ENCODE measurements around the gene OTULIN. TPM values are rescaled to one million over a fixed set of nuclear protein-coding genes. Genes with fewer than 3 reads are reported as not detected.

Gene OTULIN
- total RNA-seq = 10 to 100 TPM; 71.2 to 80.7 TPM

DNA sequence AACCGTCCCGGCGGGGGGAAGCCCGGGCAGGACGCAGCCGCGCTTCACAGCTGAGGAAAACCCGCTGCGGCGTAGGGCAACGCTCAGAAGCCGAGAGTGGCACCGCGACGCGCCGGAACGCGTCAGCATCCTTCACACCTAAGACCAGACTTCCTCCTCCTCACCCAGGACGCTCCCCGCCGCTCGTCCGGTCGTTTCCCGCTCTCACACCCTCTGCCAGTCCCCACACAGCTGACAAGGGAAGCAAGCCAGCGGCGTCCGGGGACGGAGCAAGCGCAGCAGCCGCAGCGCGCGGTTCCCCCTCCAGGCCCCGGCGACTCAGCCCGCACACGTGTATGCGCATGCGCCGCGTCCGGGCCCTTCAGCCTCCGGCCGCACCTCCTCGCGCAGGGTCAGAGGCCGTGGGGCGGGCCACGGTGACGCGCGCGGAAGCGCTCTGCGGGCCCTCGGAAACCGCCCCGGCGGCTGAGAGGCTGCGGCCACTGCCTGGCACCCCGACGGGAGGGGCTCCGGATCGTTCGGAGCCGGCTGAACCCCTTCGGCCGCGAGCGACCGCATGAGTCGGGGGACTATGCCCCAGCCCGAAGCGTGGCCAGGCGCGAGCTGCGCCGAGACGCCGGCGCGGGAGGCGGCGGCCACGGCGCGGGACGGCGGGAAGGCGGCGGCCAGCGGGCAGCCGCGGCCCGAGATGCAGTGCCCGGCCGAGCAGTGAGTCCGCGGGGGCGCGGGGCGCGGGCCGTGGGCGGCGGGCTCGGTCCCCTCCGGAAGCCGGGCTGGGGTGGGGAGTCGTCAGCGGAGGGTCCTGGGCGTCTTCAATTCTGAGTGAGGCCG, at the start of gene OTULIN:
Gene OTULIN (plus strand): TSS at position 449 of the 831 bp plus-strand sequence. CDS start 108 bp downstream, at position 557.
- DNase-seq (peak; percentile 91), ATAC-seq (peak; percentile 73)
- Mint-ChIP-seq H3K36me3 (ENCODE audit: low read depth) (peaks cover 43% of the 10 kb centered on the region), H3K27ac (peak within 1 kb of the TSS; percentile 98), H3K4me3 (peak within 1 kb of the TSS; percentile 94), H3K4me1 (ENCODE audit: low read depth) (peaks cover 73% of the 10 kb centered on the region), H3K9me3 (ENCODE audit: insufficient read depth) (no peaks in the 10 kb centered on the region), H3K27me3 (ENCODE audit: low read depth) (no peaks in the 10 kb centered on the region)
- POLR2A ChIA-PET = interaction anchor here (0.6 to 1.5 kb wide), 4 partner anchors 9 to 251 kb away, joined by 3 to 5 read pairs (median 4); no protein-coding TSS in a partner anchor
- CTCF ChIA-PET = interaction anchor here (1.3 to 9.0 kb wide), 2 partner anchors 16 to 21 kb away, joined by 3 to 66 read pairs; no protein-coding TSS in a partner anchor

DNA sequence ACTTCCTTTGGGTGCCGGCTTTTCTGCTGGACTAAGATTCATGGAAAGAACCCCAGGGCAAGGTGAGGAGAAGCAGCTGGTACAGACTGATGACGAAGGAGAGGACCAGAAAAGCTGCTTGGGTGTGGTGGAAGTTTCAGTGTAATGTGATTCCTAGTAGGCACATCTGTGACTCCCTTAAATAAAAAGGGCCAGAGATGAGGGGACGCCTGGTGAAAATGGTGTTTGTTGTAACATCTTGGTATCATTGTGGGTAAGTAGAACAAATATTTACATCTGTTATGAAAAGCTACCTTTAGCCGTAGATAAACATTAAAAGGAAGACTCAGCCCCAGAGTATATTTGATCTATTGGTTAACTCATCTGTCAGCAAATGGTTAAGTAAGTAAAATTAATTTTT, 49.2 kb upstream of the OTULIN start:
- ATAC-seq (no peak), DNase-seq (no peak)
- no peaks in the 10 kb centered on the region for H3K9me3 Mint-ChIP-seq (ENCODE audit: insufficient read depth)
- H3K27me3 Mint-ChIP-seq (ENCODE audit: low read depth) = no peaks in the 10 kb centered on the region
- ChIA-PET CTCF (interaction anchor here (1.4 to 2.1 kb wide), 2 partner anchors 33 kb away, joined by 4 to 7 read pairs; no protein-coding TSS in a partner anchor), POLR2A (no interaction called here)
- no peak overlapping the region for H3K4me3 Mint-ChIP-seq
- H3K27ac Mint-ChIP-seq = peak overlapping the region; percentile 11
- peaks cover 7% of the 10 kb centered on the region for H3K4me1 Mint-ChIP-seq (ENCODE audit: low read depth)
- peaks cover 82% of the 10 kb centered on the region for H3K36me3 Mint-ChIP-seq (ENCODE audit: low read depth)

DNA sequence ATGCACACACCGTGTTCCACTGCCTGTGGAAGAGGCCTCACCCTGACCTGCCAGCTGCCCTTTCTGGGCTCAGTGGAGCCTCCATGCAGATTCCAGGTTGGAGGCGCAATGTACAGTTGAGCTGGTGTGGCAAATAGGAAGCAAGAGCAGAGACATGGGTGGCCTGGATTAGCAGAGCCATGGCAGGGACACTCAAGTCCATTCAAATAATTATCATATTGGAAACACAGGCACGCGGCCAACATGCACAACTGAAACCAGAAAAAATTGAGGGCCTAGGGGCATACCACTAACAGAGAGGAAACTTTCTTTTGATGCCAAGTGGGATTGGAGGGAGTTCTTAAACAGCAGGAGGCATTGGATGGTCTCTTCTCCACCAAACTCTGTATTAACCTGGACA, 47.1 kb upstream of the OTULIN start:
- peaks cover 87% of the 10 kb centered on the region for H3K36me3 Mint-ChIP-seq (ENCODE audit: low read depth)
- H3K4me1 Mint-ChIP-seq (ENCODE audit: low read depth) = peaks cover 7% of the 10 kb centered on the region
- no peaks in the 10 kb centered on the region for H3K27me3 Mint-ChIP-seq (ENCODE audit: low read depth)
- POLR2A ChIA-PET = no interaction called here
- ATAC-seq (no peak), DNase-seq (no peak)
- CTCF ChIA-PET = interaction anchor here (0.6 to 1.5 kb wide), 3 partner anchors 9 to 31 kb away, joined by 3 to 4 read pairs (median 3); no protein-coding TSS in a partner anchor
- H3K27ac Mint-ChIP-seq = no peak overlapping the region
- peaks cover 11% of the 10 kb centered on the region for H3K9me3 Mint-ChIP-seq (ENCODE audit: insufficient read depth)
- H3K4me3 Mint-ChIP-seq = no peak overlapping the region

GRCh38 chr5:14627270-14627669, 37.2 kb upstream of the OTULIN start:
- ChIA-PET CTCF (no interaction called here), POLR2A (no interaction called here)
- ATAC-seq = no peak
- H3K27me3 Mint-ChIP-seq (ENCODE audit: low read depth) = no peaks in the 10 kb centered on the region
- no peak for DNase-seq
- no peak overlapping the region for H3K4me3 Mint-ChIP-seq
- H3K36me3 Mint-ChIP-seq (ENCODE audit: low read depth) = peaks cover 14% of the 10 kb centered on the region
- no peaks in the 10 kb centered on the region for H3K9me3 Mint-ChIP-seq (ENCODE audit: insufficient read depth)
- H3K27ac Mint-ChIP-seq = no peak overlapping the region
- H3K4me1 Mint-ChIP-seq (ENCODE audit: low read depth) = no peaks in the 10 kb centered on the region

GRCh38 chr5:14628346-14628745, 36.2 kb upstream of the OTULIN start:
- POLR2A ChIA-PET = no interaction called here
- Mint-ChIP-seq H3K9me3 (ENCODE audit: insufficient read depth) (no peaks in the 10 kb centered on the region), H3K4me1 (ENCODE audit: low read depth) (no peaks in the 10 kb centered on the region), H3K4me3 (no peak overlapping the region), H3K27me3 (ENCODE audit: low read depth) (no peaks in the 10 kb centered on the region), H3K36me3 (ENCODE audit: low read depth) (peaks cover 12% of the 10 kb centered on the region), H3K27ac (no peak overlapping the region)
- DNase-seq (peak; percentile 82), ATAC-seq (peak; percentile 67)
- CTCF ChIA-PET = interaction anchor here (0.8 to 1.2 kb wide), 6 partner anchors 11 to 276 kb away, joined by 3 read pairs; no protein-coding TSS in a partner anchor

- no peak for DNase-seq
Observed at GRCh38 chr5:14630671-14631070, 33.8 kb upstream of the OTULIN start.

DNA sequence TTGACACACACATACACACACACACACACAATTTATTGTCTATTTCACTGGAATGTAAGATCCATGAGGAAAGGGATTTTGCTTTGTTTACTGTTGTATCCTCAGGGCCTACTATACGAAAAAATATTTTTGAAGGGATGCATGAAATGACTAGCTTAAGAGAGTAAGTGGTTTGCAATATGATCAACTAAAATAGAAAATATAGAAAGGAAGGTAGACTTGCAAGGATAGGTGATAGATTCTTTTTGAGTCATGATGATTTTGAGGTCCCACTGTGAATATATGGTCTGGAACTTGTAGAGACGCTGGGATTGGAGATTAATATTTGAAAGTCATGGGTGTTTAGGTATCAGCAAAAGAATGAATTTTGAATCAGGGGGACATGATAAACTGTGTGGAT, 28.9 kb upstream of the OTULIN start:
- Mint-ChIP-seq H3K27me3 (ENCODE audit: low read depth) (peaks cover 24% of the 10 kb centered on the region), H3K9me3 (ENCODE audit: insufficient read depth) (no peaks in the 10 kb centered on the region), H3K27ac (no peak overlapping the region), H3K4me3 (no peak overlapping the region), H3K4me1 (ENCODE audit: low read depth) (no peaks in the 10 kb centered on the region), H3K36me3 (ENCODE audit: low read depth) (no peaks in the 10 kb centered on the region)
- ChIA-PET CTCF (interaction anchor here (1.0 to 1.4 kb wide), 2 partner anchors 13 to 271 kb away, joined by 4 read pairs; no protein-coding TSS in a partner anchor), POLR2A (no interaction called here)
- DNase-seq (no peak), ATAC-seq (no peak)

More at GRCh38 chr5:14630671-14631070, 33.8 kb upstream of the OTULIN start:
- POLR2A ChIA-PET = no interaction called here
- no peaks in the 10 kb centered on the region for H3K9me3 Mint-ChIP-seq (ENCODE audit: insufficient read depth)
- CTCF ChIA-PET = interaction anchor here (0.9 kb wide), 1 partner anchor 217 kb away, joined by 3 read pairs; no protein-coding TSS in a partner anchor
- H3K36me3 Mint-ChIP-seq (ENCODE audit: low read depth) = peaks cover 8% of the 10 kb centered on the region
- H3K27me3 Mint-ChIP-seq (ENCODE audit: low read depth) = peaks cover under 1% of the 10 kb centered on the region
- H3K4me3 Mint-ChIP-seq = no peak overlapping the region
- no peaks in the 10 kb centered on the region for H3K4me1 Mint-ChIP-seq (ENCODE audit: low read depth)
- no peak for ATAC-seq
- H3K27ac Mint-ChIP-seq = no peak overlapping the region

DNA sequence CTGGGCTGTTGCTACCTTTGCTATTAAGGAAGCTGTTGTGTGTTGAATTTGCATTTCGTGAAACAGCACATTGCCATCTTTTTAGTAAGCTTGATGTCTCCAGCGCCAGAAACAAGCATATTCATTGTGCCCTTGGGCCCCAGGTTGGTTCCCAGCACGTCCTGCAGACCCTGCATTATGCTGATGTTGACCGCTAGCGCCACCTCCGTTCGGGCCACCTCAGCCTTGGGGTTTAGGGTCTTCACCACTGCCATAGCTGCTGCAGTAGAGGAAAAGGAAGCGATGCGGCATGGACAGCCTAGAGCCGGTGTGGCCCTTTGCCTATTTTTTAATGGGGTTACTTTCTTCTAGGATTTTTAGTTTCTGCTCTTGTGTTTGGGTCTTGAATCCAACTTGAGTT, 23.8 kb upstream of the OTULIN start:
- ATAC-seq = no peak
- no peak overlapping the region for H3K27ac Mint-ChIP-seq
- H3K9me3 Mint-ChIP-seq (ENCODE audit: insufficient read depth) = no peaks in the 10 kb centered on the region
- CTCF ChIA-PET = interaction anchor here (1.2 to 2.2 kb wide), 3 partner anchors 8 to 241 kb away, joined by 3 to 12 read pairs (median 6); no protein-coding TSS in a partner anchor
- no peaks in the 10 kb centered on the region for H3K4me1 Mint-ChIP-seq (ENCODE audit: low read depth)
- no peaks in the 10 kb centered on the region for H3K36me3 Mint-ChIP-seq (ENCODE audit: low read depth)
- POLR2A ChIA-PET = no interaction called here
- H3K27me3 Mint-ChIP-seq (ENCODE audit: low read depth) = peaks cover 40% of the 10 kb centered on the region
- no peak for DNase-seq
- H3K4me3 Mint-ChIP-seq = no peak overlapping the region

GRCh38 chr5:14644623-14645237, 19.8 kb upstream of the OTULIN start:
- CTCF ChIA-PET = interaction anchor here (0.9 to 6.6 kb wide), 5 partner anchors 8 to 293 kb away, joined by 3 to 304 read pairs (median 5); no protein-coding TSS in a partner anchor
- peaks cover 14% of the 10 kb centered on the region for H3K4me1 Mint-ChIP-seq (ENCODE audit: low read depth)
- ATAC-seq (no peak), DNase-seq (no peak)
- POLR2A ChIA-PET = no interaction called here
- no peaks in the 10 kb centered on the region for H3K9me3 Mint-ChIP-seq (ENCODE audit: insufficient read depth)
- no peak overlapping the region for H3K4me3 Mint-ChIP-seq
- H3K27ac Mint-ChIP-seq = no peak overlapping the region
- peaks cover 24% of the 10 kb centered on the region for H3K27me3 Mint-ChIP-seq (ENCODE audit: low read depth)
- H3K36me3 Mint-ChIP-seq (ENCODE audit: low read depth) = no peaks in the 10 kb centered on the region

DNA sequence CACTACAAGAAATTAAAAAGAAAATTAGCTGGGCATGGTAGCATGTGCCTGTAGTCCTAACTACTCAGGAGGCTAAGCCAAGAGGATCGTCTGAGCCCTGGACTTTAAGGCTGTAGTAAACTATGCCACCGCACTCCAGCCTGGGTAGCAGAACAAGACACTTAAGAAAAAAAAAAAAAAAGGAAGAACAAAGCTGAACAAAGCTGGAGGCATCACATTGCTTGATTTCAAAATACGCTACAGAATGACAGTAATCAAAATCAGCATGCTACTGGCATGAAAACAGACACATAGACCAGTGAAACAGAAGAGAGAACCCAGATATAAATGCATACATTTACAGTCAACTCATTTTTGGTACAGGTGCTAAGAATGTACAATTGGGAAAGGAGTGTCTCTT, 14.5 kb upstream of the OTULIN start:
- Mint-ChIP-seq H3K27me3 (ENCODE audit: low read depth) (peaks cover 25% of the 10 kb centered on the region), H3K27ac (no peak overlapping the region), H3K9me3 (ENCODE audit: insufficient read depth) (no peaks in the 10 kb centered on the region), H3K36me3 (ENCODE audit: low read depth) (no peaks in the 10 kb centered on the region), H3K4me3 (no peak overlapping the region), H3K4me1 (ENCODE audit: low read depth) (peaks cover 16% of the 10 kb centered on the region)
- ATAC-seq (no peak), DNase-seq (no peak)
- CTCF ChIA-PET = interaction anchor here (1.1 to 6.6 kb wide), 11 partner anchors 10 to 324 kb away, joined by 3 to 304 read pairs (median 21); partner anchors contain the start of gene OTULIN
- POLR2A ChIA-PET = no interaction called here

GRCh38 chr5:14655146-14655741, 9.3 kb upstream of the OTULIN start:
- DNase-seq = no peak
- Mint-ChIP-seq H3K4me3 (no peak overlapping the region), H3K4me1 (ENCODE audit: low read depth) (peaks cover 21% of the 10 kb centered on the region), H3K9me3 (ENCODE audit: insufficient read depth) (no peaks in the 10 kb centered on the region), H3K27ac (no peak overlapping the region), H3K27me3 (ENCODE audit: low read depth) (peaks cover 12% of the 10 kb centered on the region), H3K36me3 (ENCODE audit: low read depth) (no peaks in the 10 kb centered on the region)
- ChIA-PET POLR2A (interaction anchor here (0.7 to 1.4 kb wide), 2 partner anchors 242 to 289 kb away, joined by 3 to 6 read pairs; no protein-coding TSS in a partner anchor), CTCF (interaction anchor here (1.3 to 4.9 kb wide), 9 partner anchors 10 to 304 kb away, joined by 3 to 40 read pairs (median 6); no protein-coding TSS in a partner anchor)
- peak; percentile 53 for ATAC-seq
